Endodermal cell (in vitro differentiated cells): Measurements from ENCODE around the gene CLEC18A. TPM values are rescaled to one million over a fixed set of nuclear protein-coding genes. Genes with fewer than 3 reads are reported as not detected.

Experiments
- DNase-seq: peaks from one replicate; pipeline ENCODE4 v3.0.0-alpha.2; 2017
- H3K27ac ChIP-seq: 2 replicates; pipeline ENCODE4 v1.5.1; 2013; ENCODE audit warnings: mild to moderate bottlenecking, low read depth, low read length, moderate library complexity
- H3K27me3 ChIP-seq: 2 replicates; pipeline ENCODE4 v1.6.1; 2013; ENCODE audit warnings: mild to moderate bottlenecking, low read length, moderate library complexity; ENCODE audit not compliant: insufficient read depth, control insufficient read depth, poor library complexity, severe bottlenecking
- H3K36me3 ChIP-seq: 2 replicates; pipeline ENCODE4 v1.7.0; 2013; ENCODE audit warnings: mild to moderate bottlenecking, low read length, moderate library complexity; ENCODE audit not compliant: control insufficient read depth, insufficient read depth
- H3K4me1 ChIP-seq: one replicate; pipeline ENCODE4 v1.7.0; 2013; ENCODE audit warnings: low read length; ENCODE audit not compliant: control insufficient read depth, insufficient read depth
- H3K4me3 ChIP-seq: 2 replicates; pipeline ENCODE4 v1.5.1; 2013; ENCODE audit warnings: mild to moderate bottlenecking, low read length, moderate library complexity
- H3K9ac ChIP-seq: 2 replicates; pipeline ENCODE4 v1.6.1; 2013; ENCODE audit warnings: mild to moderate bottlenecking, low read length, moderate library complexity; ENCODE audit not compliant: poor library complexity, severe bottlenecking; ENCODE audit errors: extremely low read depth
- H3K9me3 ChIP-seq: 2 replicates; pipeline ENCODE4 v1.6.1; 2013; ENCODE audit warnings: mild to moderate bottlenecking, low read length, moderate library complexity; ENCODE audit not compliant: control insufficient read depth
- H3K27ac Mint-ChIP-seq: 2 replicates; pipeline ENCODE4 v1.8.0; 2020; ENCODE audit warnings: mixed read lengths
- H3K27me3 Mint-ChIP-seq: 2 replicates; pipeline ENCODE4 v1.8.0; 2021; ENCODE audit warnings: mild to moderate bottlenecking, mixed read lengths; ENCODE audit not compliant: insufficient read depth
- H3K36me3 Mint-ChIP-seq: 2 replicates; pipeline ENCODE4 v1.8.0; 2020; ENCODE audit warnings: low read depth, mixed read lengths
- H3K4me1 Mint-ChIP-seq: 2 replicates; pipeline ENCODE4 v1.8.0; 2020; ENCODE audit warnings: mixed read lengths
- H3K4me3 Mint-ChIP-seq: 2 replicates; pipeline ENCODE4 v1.8.0; 2020; ENCODE audit warnings: mild to moderate bottlenecking, moderate library complexity, mixed read lengths
- H3K9me3 Mint-ChIP-seq: 2 replicates; pipeline ENCODE4 v1.8.0; 2020; ENCODE audit warnings: mild to moderate bottlenecking, mixed read lengths
- WGBS, 2 experiments: methylation state at CpG; one replicate each; pipeline versions ENCODE4 v1.1.5 to v1.1.7; 2013; ENCODE audit warnings: missing lambda C conversion rate in 2 of 2, mixed read lengths in 1 of 2; ENCODE audit not compliant: insufficient coverage in 1 of 2, insufficient read length in 1 of 2; 5-methylcytosine and 5-hydroxymethylcytosine counted together
- total RNA-seq, 2 donors: library from RNA; stranded (reverse); fragmentation: NEBNext Ultra II Directional in 1 of 2; extraction: Animal tissue kit (Norgen Biotek cat#: 25700) in 1 of 2; gene quantifications; 2 replicates in 1 of 2; 3 replicates in 1 of 2; pipeline ENCODE4 v1.2.1, GENCODE V29; 2021
- TF ChIP-seq, protein P1 (sequence below): fragments of 200-600 bp; sonication (generic); conservative IDR thresholded peaks from 2 replicates; pipeline ENCODE4 v1.5.0; 2021; ENCODE audit warnings: antibody characterized with exemption, mild to moderate bottlenecking

Gene CLEC18A
- total RNA-seq, 2 donors from 2014 or later: 2.0 to 2.2 TPM

DNA sequence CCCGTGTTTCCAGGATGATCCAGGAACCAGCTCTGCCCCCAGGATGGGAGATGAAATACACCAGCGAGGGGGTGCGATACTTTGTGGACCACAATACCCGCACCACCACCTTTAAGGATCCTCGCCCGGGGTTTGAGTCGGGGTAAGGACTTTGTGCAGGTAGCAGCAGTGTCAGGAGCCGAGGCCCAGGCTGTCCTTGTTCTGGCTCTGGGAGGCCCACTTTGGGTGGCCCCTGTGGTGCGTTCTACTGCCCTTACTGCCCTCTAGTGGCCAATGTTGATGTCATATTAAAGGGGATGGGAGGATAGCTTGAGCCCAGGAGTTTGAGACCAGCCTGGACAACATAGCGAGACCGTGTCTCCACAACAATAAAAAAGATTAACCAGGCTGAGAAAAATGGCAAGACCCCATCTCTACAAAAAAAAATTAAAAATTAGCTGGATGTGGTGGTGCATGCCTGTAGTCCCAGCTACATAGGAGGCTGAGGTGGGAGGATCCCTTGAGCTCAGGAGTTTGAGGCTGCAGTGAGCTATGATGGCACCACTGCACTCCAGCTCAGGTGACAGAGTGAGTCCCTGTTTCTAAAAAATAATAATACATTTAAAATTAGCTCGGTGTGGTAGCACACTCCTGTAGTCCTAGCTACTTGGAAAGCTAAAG is 20.9 kb upstream of the CLEC18A start:
- no peaks in the 10 kb centered on the region for H3K27me3 ChIP-seq
- H3K27me3 Mint-ChIP-seq: no peaks in the 10 kb centered on the region
- H3K27ac Mint-ChIP-seq: peak overlapping the region; percentile 48

DNA sequence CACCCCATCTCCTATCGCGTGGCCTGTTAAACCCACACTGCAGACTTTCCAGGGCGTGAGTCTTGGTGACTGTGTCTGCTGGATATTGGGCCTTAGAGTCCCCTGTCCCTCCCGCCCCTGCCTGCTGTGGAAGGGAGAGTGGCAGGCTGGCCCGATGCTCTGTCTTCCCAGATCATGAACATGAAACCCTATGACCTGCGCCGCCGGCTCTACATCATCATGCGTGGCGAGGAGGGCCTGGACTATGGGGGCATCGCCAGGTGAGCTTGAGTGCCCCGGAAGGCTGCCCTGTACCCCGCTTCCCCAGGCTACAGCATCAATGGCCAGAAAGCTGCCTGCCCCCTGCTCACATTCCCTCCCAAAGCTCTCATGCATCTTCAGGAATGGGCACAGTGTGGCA is 19.5 kb upstream of the CLEC18A start:
- Histone ChIP-seq H3K27ac (no peak overlapping the region), H3K4me3 (no peak overlapping the region), H3K9ac (no peak overlapping the region), H3K27me3 (no peaks in the 10 kb centered on the region), H3K36me3 (peaks cover 36% of the 10 kb centered on the region), H3K9me3 (no peaks in the 10 kb centered on the region), H3K4me1 (no peaks in the 10 kb centered on the region)
- Mint-ChIP-seq H3K4me1 (no peaks in the 10 kb centered on the region), H3K36me3 (peaks cover 38% of the 10 kb centered on the region), H3K27ac (no peak overlapping the region), H3K4me3 (no peak overlapping the region), H3K27me3 (no peaks in the 10 kb centered on the region), H3K9me3 (no peaks in the 10 kb centered on the region)
- TF ChIP-seq, protein P1, sequence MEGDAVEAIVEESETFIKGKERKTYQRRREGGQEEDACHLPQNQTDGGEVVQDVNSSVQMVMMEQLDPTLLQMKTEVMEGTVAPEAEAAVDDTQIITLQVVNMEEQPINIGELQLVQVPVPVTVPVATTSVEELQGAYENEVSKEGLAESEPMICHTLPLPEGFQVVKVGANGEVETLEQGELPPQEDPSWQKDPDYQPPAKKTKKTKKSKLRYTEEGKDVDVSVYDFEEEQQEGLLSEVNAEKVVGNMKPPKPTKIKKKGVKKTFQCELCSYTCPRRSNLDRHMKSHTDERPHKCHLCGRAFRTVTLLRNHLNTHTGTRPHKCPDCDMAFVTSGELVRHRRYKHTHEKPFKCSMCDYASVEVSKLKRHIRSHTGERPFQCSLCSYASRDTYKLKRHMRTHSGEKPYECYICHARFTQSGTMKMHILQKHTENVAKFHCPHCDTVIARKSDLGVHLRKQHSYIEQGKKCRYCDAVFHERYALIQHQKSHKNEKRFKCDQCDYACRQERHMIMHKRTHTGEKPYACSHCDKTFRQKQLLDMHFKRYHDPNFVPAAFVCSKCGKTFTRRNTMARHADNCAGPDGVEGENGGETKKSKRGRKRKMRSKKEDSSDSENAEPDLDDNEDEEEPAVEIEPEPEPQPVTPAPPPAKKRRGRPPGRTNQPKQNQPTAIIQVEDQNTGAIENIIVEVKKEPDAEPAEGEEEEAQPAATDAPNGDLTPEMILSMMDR: no peak
- no peak for DNase-seq
- 95 to 97% methylated on average over 10 to 13 of the region's 13 CpGs for WGBS, 2 experiments

More for the DNA sequence above, 20.9 kb upstream of the CLEC18A start:
- H3K9me3 Mint-ChIP-seq: no peaks in the 10 kb centered on the region
- Histone ChIP-seq H3K27ac (no peak overlapping the region), H3K36me3 (peaks cover 33% of the 10 kb centered on the region), H3K4me1 (no peaks in the 10 kb centered on the region), H3K9ac (no peak overlapping the region), H3K9me3 (no peaks in the 10 kb centered on the region), H3K4me3 (no peak overlapping the region)
- TF ChIP-seq, protein P1: peak; percentile 87
- H3K4me3 Mint-ChIP-seq: no peak overlapping the region
- no peaks in the 10 kb centered on the region for H3K4me1 Mint-ChIP-seq
- H3K36me3 Mint-ChIP-seq: peaks cover 42% of the 10 kb centered on the region
- WGBS, 2 experiments: 75 to 85% methylated on average over 11 to 12 of the region's 12 CpGs
- DNase-seq: peak; percentile 88

DNA sequence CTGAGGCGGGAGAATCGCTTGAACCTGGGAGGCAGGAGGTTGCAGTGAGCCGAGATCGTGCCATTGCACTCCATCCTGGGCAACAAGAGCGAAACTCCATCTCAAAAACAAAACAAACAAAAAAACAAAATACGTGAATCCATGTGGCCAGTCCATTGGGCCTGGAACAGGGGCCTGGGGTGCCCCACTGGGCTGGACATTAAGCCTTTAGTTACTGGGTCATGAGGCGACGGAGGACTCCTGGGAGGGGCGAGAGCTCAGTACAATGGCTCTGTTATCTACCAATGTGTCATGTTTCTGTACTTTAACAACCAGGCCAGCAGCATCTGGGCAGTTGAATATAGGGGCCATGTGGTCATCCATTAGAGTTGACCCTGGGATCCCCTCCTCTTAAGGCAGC is 18.9 kb upstream of the CLEC18A start:
- no peak for DNase-seq
- TF ChIP-seq, protein P1: no peak
- no peak overlapping the region for H3K4me3 Mint-ChIP-seq

More for the DNA sequence above, 18.9 kb upstream of the CLEC18A start:
- Histone ChIP-seq H3K27ac (no peak overlapping the region), H3K27me3 (no peaks in the 10 kb centered on the region), H3K4me3 (no peak overlapping the region), H3K4me1 (no peaks in the 10 kb centered on the region), H3K9ac (no peak overlapping the region), H3K36me3 (peaks cover 38% of the 10 kb centered on the region), H3K9me3 (no peaks in the 10 kb centered on the region)
- H3K36me3 Mint-ChIP-seq: peaks cover 43% of the 10 kb centered on the region
- no peaks in the 10 kb centered on the region for H3K4me1 Mint-ChIP-seq
- no peaks in the 10 kb centered on the region for H3K9me3 Mint-ChIP-seq
- no peaks in the 10 kb centered on the region for H3K27me3 Mint-ChIP-seq
- no peak overlapping the region for H3K27ac Mint-ChIP-seq
- WGBS, 2 experiments: 91 to 93% methylated on average over 5 to 9 of the region's 9 CpGs
